Stimulated activated CD4-positive, alpha-beta T cell treated with anti-CD3 and anti-CD28 coated beads, Interleukin-2, amount 100 ng/mL, for 24 hours (primary cell): ENCODE measurements around the gene PLCH1.

Experiments used
- DNase-seq, 2 donors: peaks; one replicate each; pipeline ENCODE4 v3.0.0-alpha.2; 2020

The PLCH1 gene

GRCh38 chr3:155743606-155744005 lies 1.3 kb downstream of the PLCH1 start:
- no peak for DNase-seq

DNA sequence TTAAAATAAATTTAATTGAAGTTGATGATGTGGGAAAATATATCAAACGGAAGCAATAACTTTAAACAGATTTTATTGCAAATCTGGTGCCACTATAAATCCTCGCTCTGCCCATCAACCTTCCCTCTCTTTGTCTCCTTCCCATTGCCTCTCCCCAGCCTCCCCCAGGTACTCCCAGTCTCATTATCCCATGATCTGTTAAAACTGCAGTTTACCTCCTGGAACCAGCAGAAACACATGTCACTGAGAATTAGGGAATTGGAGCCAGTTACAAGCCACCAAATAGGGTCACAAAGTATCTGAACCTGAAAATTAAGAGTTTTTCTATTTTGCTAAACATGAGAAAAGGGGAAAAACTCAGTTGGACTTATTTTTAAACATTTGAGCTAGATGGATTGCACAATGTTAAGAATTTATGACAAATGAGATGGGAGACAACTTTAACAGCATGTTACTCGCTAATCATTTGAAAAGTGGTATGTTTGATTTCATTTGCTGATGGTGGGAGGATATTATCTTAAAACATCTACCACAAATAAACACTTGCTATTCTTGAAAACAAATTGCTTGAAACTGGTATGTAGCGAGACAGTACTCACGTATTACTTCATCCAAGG lies 2.4 kb downstream of the PLCH1 start:
- DNase-seq = no peak

DNA sequence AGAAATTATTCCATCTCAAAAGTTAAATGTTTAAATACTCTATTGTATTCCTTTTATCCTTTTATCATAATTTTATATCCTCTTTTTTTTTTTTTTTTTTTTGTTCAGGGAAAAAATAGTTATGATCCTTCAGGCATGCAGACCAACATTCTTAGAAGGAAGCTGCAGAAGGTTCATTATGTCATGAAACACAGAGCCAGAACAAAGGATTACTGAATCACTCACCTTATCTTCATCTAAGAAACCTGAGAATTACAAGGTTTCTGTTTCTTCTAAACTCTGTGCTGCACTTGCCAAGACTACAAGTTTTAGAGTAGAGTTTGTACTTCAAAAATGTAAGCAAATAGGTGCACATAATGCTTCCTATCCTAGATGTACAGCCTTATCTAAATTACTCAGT lies 3.3 kb downstream of the PLCH1 start:
- no peak for DNase-seq

DNA sequence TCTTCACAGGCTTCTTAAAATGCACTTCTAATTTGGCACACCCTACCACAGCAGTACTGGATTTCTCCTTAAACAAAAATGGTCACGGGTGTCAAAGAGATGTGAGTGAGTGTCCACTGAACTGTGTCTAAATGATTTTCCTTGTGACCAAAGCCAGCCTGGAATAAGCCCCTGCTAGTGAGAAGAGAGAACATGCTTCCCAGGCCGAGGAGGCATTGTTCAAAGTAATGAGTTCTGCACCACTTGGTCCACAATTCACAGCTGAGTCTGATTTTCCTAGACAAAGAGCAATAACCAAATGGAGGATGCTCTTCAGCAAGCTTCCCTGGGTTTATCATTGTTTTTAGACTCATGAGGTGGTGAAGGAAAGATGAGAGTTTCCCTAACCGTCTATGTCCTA lies 3.8 kb downstream of the PLCH1 start:
- no peak for DNase-seq

GRCh38 chr3:155739154-155739553 lies 5.7 kb downstream of the PLCH1 start:
- no peak for DNase-seq

GRCh38 chr3:155738580-155739076 lies 6.2 kb downstream of the PLCH1 start:
- no peak for DNase-seq

DNA sequence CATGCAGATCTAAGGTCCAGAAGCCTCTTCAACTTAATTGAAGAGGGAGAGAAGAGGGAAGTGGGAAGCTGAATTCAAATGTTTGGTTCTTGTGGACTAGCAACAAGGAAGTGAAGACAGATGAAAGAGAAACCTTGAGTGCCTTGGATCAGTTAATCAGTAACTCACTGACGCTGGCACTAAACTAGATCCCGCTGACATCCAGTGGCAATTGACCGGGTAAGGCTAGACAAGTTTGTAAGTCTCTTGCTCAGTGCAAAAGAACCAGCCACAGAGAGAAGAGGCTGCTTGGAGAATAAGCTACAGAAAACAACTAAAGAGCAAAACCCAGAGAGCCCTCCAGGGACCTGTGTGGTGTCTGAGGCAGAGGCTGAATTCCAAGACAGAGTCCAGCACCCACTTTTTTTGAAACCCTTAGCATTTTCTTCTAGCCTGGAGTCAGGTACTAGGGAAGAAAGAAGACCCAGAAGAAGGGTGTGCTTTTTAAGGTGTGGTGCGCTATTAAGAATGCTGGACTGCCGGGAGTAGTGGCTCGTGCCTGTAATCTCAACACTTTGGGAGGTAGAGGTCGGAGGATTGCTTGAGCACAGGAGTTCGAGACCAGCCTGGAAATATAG lies 6.9 kb downstream of the PLCH1 start:
- DNase-seq = no peak

GRCh38 chr3:155736381-155736780 lies 8.5 kb downstream of the PLCH1 start:
- DNase-seq = no peak

DNA sequence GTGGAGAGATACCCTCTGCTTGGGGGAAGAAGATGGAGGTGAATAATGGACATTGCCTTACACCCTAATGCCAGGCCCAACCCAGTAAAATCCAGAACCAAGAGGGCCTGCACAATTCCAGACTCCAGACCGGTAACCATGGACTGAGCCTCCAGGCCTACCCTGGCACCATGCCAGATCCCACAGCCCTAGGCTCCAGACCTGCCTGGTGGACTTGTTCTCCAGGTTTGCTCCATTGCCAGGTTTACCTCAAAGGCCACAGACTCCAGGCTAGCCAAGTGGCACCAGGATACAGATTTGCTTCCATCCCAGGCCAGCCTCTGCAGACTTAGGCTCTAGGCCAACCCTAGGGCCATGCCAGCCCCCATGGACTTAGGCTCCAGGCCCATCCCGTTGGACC lies 14.0 kb downstream of the PLCH1 start:
- no peak for DNase-seq

GRCh38 chr3:155727836-155728235 lies 17.0 kb downstream of the PLCH1 start:
- no peak for DNase-seq

DNA sequence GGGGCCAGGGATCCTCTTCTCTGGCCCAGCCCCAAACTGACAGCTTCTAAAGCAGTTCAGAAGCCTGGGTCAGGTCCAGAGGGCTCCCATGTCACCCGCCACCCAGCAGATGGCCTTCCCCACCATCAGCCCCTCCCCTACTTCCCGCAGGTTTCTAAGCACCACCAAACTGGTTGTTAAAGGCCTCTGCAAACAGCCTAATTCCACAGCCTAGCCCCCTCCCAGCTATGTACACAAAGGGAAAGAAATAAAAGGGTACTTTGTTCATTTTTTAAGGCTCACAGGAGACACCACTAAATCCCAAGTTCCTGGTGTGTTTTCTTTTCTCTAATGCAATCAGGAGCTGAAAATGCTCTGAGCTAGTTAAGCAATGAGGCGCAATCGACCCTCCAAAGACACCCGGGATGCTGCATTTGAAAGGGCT lies 30.6 kb downstream of the PLCH1 start:
- DNase-seq = no peak

- no peak for DNase-seq
Measured at GRCh38 chr3:155712008-155712407, 32.9 kb downstream of the PLCH1 start.

DNA sequence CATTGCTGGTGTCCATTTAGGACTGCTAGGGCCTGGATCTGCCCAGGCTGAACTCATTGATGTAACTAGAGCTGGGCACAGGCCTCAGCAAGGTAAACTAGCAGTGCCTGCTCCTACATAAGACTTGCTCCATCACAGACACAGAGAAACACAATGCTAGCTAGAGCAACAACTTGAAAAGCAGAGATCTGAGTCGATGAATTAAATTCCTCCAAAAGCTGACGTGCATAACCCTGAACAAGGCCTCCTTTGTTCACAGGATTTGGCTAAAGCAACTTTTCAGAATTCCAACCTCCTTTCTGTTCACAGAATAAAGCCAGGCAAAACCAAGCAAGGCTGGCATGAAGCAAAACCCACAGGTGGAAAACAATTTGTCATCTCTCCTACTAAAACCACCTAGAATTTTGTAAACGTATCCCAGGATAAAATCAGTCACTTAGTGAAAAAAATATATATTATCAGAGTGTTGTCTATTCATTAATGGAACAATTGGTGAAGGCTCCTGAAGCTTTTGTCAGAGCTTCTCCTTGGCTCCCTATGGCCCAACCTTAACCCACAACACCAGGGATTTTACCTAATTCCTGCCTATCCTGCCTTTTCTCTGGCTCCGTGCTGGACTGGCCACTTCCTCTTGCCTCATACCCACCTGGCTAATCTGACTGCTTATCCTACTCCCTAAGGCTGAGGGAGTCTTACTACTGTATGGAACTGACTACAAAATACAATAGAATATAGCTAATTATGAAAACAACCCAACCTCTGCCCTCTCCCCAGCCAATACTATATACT lies 39.9 kb downstream of the PLCH1 start:
- DNase-seq = no peak

GRCh38 chr3:155704061-155704460 lies 40.8 kb downstream of the PLCH1 start:
- no peak for DNase-seq

DNA sequence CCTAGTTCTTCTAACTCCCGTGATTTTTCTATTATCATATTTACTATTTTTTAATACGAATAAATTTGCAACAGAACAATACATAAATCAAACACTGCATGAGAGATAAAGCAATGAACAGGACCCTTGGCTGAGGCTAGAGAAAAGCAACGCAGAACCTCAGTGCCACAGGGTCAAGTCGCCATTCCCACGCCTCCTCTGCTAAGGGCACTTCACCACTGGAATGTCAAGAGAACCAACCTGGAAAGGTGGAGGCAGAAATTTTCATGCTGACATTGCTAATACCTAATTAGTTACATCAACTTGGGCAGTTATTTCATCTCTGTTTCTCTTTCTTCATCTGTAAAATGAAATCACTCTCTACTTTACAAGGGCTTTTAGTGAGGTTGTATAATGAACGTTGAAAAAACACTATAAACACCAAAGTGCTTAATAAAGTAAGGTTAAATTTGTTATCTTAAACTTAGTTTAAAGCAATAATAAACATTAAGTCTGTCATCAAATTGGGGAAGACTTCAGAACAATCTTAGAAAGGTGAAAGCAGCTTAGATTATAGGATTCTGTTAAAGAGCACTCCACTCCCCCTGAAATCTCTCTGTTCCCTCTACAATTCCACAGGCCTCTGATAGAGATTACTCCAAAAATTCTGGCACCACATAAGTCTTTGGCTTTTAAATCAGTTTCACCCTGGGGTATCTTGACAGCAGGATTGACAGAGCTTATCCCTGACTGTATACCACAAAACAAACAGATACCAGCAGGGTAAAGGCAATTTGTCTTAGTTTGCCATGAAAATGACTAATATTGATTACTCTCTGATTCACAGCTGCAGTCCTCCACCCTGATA lies 41.9 kb downstream of the PLCH1 start:
- DNase-seq = no peak

DNA sequence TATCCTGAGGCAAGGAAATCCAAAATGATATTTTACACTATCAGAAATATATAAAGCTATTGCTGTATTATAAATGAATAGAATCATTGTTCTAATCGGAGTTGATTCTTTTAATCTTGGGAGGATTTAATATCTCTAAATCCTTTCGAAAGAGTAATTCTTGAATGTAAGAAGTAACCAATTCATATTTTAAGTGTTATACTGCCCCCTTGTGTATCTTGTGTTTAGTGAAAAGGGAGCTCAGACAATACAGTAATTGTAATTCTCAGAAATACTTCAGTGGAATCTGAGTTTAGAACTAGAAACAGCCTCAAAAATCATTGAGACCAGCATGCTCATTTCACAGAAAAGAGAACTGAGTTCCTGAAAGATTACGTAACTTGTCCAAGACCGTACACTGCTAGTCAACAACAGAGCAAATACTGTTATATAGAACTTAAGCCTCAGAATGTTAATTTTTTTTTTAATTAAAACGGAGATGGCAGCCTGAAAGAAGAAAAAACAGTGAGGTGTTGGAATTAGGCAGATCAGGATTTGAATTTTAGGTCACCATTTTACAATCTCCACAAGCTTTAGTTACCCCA lies 42.9 kb downstream of the PLCH1 start:
- DNase-seq = no peak

- DNase-seq = no peak
Measured at GRCh38 chr3:155697542-155697941, 47.3 kb downstream of the PLCH1 start.

- DNase-seq = no peak
Measured at GRCh38 chr3:155690921-155691320, 54.0 kb downstream of the PLCH1 start.

- no peak for DNase-seq
Measured at GRCh38 chr3:155688481-155688880, 56.4 kb downstream of the PLCH1 start.

DNA sequence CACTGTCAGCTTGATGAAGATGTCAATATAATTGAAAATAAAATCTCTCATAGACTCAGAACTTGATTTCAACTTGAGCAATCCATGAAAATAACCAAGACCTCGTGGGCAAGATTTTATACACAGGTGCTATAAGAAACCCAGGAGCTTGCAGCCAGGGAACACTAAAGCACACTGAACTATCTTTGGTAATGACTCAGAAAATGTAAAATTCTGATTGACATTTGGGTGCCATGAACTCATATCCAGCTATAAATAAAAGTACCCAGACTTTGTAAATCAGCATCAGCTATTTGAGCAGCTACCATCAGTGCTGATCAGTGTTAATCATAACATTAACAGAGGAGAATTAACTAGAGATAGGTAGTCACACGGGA lies 61.5 kb downstream of the PLCH1 start:
- DNase-seq = no peak

DNA sequence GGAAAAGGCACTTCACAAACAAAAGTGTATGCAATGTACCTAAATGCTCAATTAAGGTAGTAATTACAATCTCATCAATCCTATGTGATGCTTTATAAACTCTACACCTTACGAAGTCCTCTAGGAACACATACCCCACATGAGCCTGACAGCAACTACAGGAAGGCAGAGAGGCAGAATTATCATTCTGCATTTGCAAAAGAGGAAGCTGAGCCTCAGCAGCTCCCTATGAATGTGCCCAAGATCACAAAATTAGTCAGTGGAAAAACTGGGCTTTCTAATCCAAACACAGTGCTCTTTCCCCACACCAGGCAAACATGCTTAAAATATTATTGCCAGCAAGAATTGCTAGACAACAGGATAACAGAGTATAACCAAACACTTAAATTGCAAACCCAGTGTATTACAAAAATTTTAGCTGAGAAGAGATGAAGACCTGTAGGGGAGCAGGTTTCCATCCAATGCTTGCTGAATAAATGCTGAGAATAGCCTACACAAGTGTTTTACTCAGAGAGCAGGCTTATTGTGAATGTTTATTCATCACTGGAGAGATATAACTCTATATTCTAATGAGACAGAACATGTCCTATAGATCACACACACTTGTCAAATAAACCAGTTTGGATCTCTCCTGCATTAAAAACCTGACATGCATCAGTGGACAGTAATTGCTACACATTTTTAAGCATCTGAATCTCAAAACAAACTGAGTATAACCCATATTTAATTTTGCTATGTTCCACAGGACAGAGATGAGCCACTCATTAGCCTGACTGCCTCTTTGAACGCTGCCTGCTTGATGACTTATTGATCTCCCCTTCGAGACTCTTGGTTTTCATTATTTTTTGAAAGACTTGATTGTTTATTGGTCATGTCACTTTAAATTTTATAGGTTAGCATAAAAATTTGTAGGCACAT lies 62.2 kb downstream of the PLCH1 start:
- no peak for DNase-seq
